Breast epithelium (tissue), 3 donors: ENCODE measurements around the gene SGO2.

Experiments used
- POLR2A ChIP-seq: fragments of 450-650 bp; IDR thresholded peaks from one replicate; pipeline ENCODE4 v1.6.1; 2016; ENCODE audit warnings: antibody characterized with exemption, mild to moderate bottlenecking, moderate library complexity
- TF ChIP-seq, protein P1 (sequence below), 3 donors: fragments of 450-650 bp; IDR thresholded peaks; one replicate each; pipeline ENCODE4 v1.5.1; 2016 to 2017; ENCODE audit warnings: antibody characterized with exemption in 3 of 3, mild to moderate bottlenecking in 3 of 3, moderate library complexity in 3 of 3

DNA sequence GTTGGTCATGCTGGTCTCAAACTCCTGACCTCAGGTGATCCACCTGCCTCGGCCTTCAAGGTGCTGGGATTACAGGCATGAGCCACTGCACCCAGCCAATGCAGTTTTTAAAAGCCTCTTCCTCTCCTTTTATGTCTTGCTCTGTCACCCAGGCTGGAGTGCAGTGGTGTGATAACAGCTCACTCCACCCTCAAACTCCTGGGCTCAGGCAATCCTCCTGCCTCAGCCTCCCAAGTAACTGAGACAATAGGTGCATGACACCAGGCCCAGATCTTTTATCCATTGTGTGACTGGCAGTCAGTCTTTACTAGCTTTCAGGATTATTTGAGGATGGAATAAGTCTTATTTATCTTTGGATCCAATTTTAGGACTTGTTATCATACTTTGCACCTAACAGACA, 29.3 kb upstream of the SGO2 start:
- TF ChIP-seq, protein P1, sequence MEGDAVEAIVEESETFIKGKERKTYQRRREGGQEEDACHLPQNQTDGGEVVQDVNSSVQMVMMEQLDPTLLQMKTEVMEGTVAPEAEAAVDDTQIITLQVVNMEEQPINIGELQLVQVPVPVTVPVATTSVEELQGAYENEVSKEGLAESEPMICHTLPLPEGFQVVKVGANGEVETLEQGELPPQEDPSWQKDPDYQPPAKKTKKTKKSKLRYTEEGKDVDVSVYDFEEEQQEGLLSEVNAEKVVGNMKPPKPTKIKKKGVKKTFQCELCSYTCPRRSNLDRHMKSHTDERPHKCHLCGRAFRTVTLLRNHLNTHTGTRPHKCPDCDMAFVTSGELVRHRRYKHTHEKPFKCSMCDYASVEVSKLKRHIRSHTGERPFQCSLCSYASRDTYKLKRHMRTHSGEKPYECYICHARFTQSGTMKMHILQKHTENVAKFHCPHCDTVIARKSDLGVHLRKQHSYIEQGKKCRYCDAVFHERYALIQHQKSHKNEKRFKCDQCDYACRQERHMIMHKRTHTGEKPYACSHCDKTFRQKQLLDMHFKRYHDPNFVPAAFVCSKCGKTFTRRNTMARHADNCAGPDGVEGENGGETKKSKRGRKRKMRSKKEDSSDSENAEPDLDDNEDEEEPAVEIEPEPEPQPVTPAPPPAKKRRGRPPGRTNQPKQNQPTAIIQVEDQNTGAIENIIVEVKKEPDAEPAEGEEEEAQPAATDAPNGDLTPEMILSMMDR (IDR thresholded peaks at IDR 0.05): no peak
- no peak for TF ChIP-seq POLR2A
